Muscle of arm (tissue), 12 donors: Measurements from ENCODE around the gene TRIM46. TPM values are rescaled to one million over a fixed set of nuclear protein-coding genes. Genes with fewer than 3 reads are reported as not detected.
"Not testable (repeated sequence)": the region's sequence is repeated elsewhere in the genome, so short reads cannot be mapped to it uniquely, and the experiment has no call there.

Experiments
- DNase-seq: peaks from one replicate; pipeline ENCODE4 v3.0.0-alpha.2; 2013
- polyA plus RNA-seq, 12 donors: library from polyadenylated mRNA; unstranded; fragments of 120-200 nt; gene quantifications; one replicate each; pipeline ENCODE4 v1.2.1, GENCODE V29; 2013; ENCODE audit not compliant: insufficient read length in 12 of 12

TRIM46 gene
- polyA plus RNA-seq, 12 donors, result 0.35 to 5.8 (median 0.56) TPM; not detected in 1

- no peak for DNase-seq
Observed at GRCh38 chr1:155137154-155137949, 36.3 kb upstream of the TRIM46 start.

- DNase-seq, result peak; percentile 89
Observed at GRCh38 chr1:155139895-155140629, 33.6 kb upstream of the TRIM46 start, which contains the start of gene DPM3. TSS of gene DPM3 (minus strand) at chr1:155140531. CDS start at chr1:155140240, 291 bp downstream.

- DNase-seq, result no peak
Observed at GRCh38 chr1:155140630-155140953, 33.1 kb upstream of the TRIM46 start.

GRCh38 chr1:155141749-155142148 is 31.9 kb upstream of the TRIM46 start:
- DNase-seq, result no peak

GRCh38 chr1:155145491-155145890 is 28.2 kb upstream of the TRIM46 start:
- DNase-seq, result no peak

- DNase-seq, result not testable (repeated sequence)
Observed at GRCh38 chr1:155155996-155156643, 17.5 kb upstream of the TRIM46 start.

- DNase-seq, result no peak
Observed at GRCh38 chr1:155158991-155159390, 14.7 kb upstream of the TRIM46 start.

GRCh38 chr1:155160128-155160527 is 13.5 kb upstream of the TRIM46 start:
- DNase-seq, result no peak

GRCh38 chr1:155162631-155163030 is 11.0 kb upstream of the TRIM46 start:
- DNase-seq, result not testable (repeated sequence)

GRCh38 chr1:155163785-155164184 is 9.9 kb upstream of the TRIM46 start:
- DNase-seq, result not testable (repeated sequence)

GRCh38 chr1:155164625-155165024 is 9.0 kb upstream of the TRIM46 start:
- not testable (repeated sequence) for DNase-seq

GRCh38 chr1:155166051-155166470 is 7.6 kb upstream of the TRIM46 start:
- no peak for DNase-seq

GRCh38 chr1:155166471-155167165 is 7.0 kb upstream of the TRIM46 start:
- DNase-seq, result peak; percentile 53

- peak; percentile 83 for DNase-seq
Observed at GRCh38 chr1:155167166-155168104, 6.2 kb upstream of the TRIM46 start.

- DNase-seq, result not testable (repeated sequence)
Observed at GRCh38 chr1:155168105-155168445, 5.6 kb upstream of the TRIM46 start.

- no peak for DNase-seq
Observed at GRCh38 chr1:155168456-155169210, 5.0 kb upstream of the TRIM46 start.

- DNase-seq, result no peak
Observed at GRCh38 chr1:155169541-155169940, 4.1 kb upstream of the TRIM46 start.

- no peak for DNase-seq
Observed at GRCh38 chr1:155170101-155170785, 3.4 kb upstream of the TRIM46 start.

- no peak for DNase-seq
Observed at GRCh38 chr1:155170806-155171205, 2.8 kb upstream of the TRIM46 start.
